HEK293 (cell line): ENCODE results near the gene PSAT1.

Experiments used
- CTCF ChIA-PET: fragments of 350-600 bp; formaldehyde crosslinking; extraction: SDS; loops from one replicate; lab custom pipeline; 2021; ENCODE audit warnings: antibody characterized with exemption; lab: Yijun Ruan, JAX
- POLR2A ChIA-PET: fragments of 300-600 bp; formaldehyde crosslinking; extraction: SDS; loops from one replicate; lab custom pipeline; 2020; ENCODE audit warnings: antibody characterized with exemption, inconsistent platforms; lab: Yijun Ruan, JAX
- H3K27ac ChIP-seq: fragments of 200-500 bp; sonication (Bioruptor generic); 2 replicates; pipeline ENCODE4 v1.5.1; 2014; ENCODE audit warnings: low read depth, low read length, control low read depth, inconsistent platforms; ENCODE audit errors: extremely low read depth
- H3K36me3 ChIP-seq, 2 experiments: fragments of 200-500 bp in 1 of 2; sonication (Bioruptor generic) in 1 of 2; 1 replicate in 1 of 2; 2 replicates in 1 of 2; pipeline ENCODE4 v1.5.1; 2014 to 2017; ENCODE audit warnings: inconsistent platforms in 2 of 2, low read length in 2 of 2; ENCODE audit not compliant: control insufficient read depth in 2 of 2, insufficient read depth in 1 of 2
- H3K4me1 ChIP-seq: fragments of 200-500 bp; sonication (Bioruptor generic); 2 replicates; pipeline ENCODE4 v1.5.1; 2014; ENCODE audit warnings: mild to moderate bottlenecking, low read length, inconsistent platforms; ENCODE audit not compliant: control insufficient read depth, insufficient read depth
- H3K4me3 ChIP-seq: 2 replicates; pipeline ENCODE4 v1.5.1; 2011; ENCODE audit warnings: low read depth, mild to moderate bottlenecking, control low read depth, low read length, moderate library complexity
- H3K9me3 ChIP-seq: fragments of 200-500 bp; sonication (Bioruptor generic); 2 replicates; pipeline ENCODE4 v1.5.1; 2014; ENCODE audit warnings: low read depth, low read length, inconsistent platforms; ENCODE audit not compliant: control insufficient read depth, insufficient read depth
- HOXD13 ChIP-seq: sonication (generic); formaldehyde crosslinking; IDR thresholded peaks from 2 replicates; pipeline ENCODE4 v1.8.0; 2022; ENCODE audit warnings: missing genetic modification reagents, borderline replicate concordance
- OVOL3 ChIP-seq: fragments of 450-650 bp; formaldehyde crosslinking; IDR thresholded peaks from 2 replicates; pipeline ENCODE4 v1.5.1; 2016; ENCODE audit warnings: missing biosample characterization, missing genetic modification characterization
- SALL2 ChIP-seq: fragments of 450-650 bp; formaldehyde crosslinking; IDR thresholded peaks from 2 replicates; pipeline ENCODE4 v1.5.0; 2017; ENCODE audit warnings: missing biosample characterization, mild to moderate bottlenecking, missing genetic modification characterization, borderline replicate concordance
- ZFP37 ChIP-seq: fragments of 450-650 bp; formaldehyde crosslinking; IDR thresholded peaks from 2 replicates; pipeline ENCODE4 v1.5.1; 2016; ENCODE audit warnings: missing biosample characterization, missing genetic modification characterization
- ZNF114 ChIP-seq: fragments of 450-650 bp; formaldehyde crosslinking; IDR thresholded peaks from 2 replicates; pipeline ENCODE4 v1.5.0; 2017; ENCODE audit warnings: missing biosample characterization, missing genetic modification characterization
- ZNF311 ChIP-seq: fragments of 450-650 bp; formaldehyde crosslinking; IDR thresholded peaks from 2 replicates; pipeline ENCODE4 v1.5.1; 2017; ENCODE audit warnings: missing biosample characterization, missing genetic modification characterization, borderline replicate concordance
- ZNF426 ChIP-seq: fragments of 450-650 bp; formaldehyde crosslinking; IDR thresholded peaks from 2 replicates; pipeline ENCODE4 v1.5.1; 2017; ENCODE audit warnings: missing biosample characterization, missing genetic modification characterization, mild to moderate bottlenecking, inconsistent platforms, moderate library complexity
- ZNF626 ChIP-seq: fragments of 450-650 bp; sonication (Bioruptor Pico); formaldehyde crosslinking; IDR thresholded peaks from 2 replicates; pipeline ENCODE4 v1.5.1; 2018; ENCODE audit warnings: missing biosample characterization, missing genetic modification characterization, inconsistent platforms
- ZNF670 ChIP-seq: fragments of 450-650 bp; formaldehyde crosslinking; IDR thresholded peaks from 2 replicates; pipeline ENCODE4 v1.5.1; 2016; ENCODE audit warnings: missing biosample characterization, missing genetic modification characterization, low read depth
- ZNF792 ChIP-seq: fragments of 450-650 bp; formaldehyde crosslinking; IDR thresholded peaks from 2 replicates; pipeline ENCODE4 v1.5.1; 2016; ENCODE audit warnings: missing biosample characterization, missing genetic modification characterization
- TF ChIP-seq, protein P1 (sequence below): fragments of 450-650 bp; formaldehyde crosslinking; IDR thresholded peaks from 2 replicates; pipeline ENCODE4 v1.5.1; 2017; ENCODE audit warnings: missing biosample characterization, mild to moderate bottlenecking, missing genetic modification characterization, moderate library complexity
- TF ChIP-seq, protein P2 (sequence below): fragments of 450-650 bp; formaldehyde crosslinking; conservative IDR thresholded peaks from 2 replicates; pipeline ENCODE4 v1.5.1; 2016; ENCODE audit warnings: low read depth, missing biosample characterization, missing genetic modification characterization
- TF ChIP-seq, protein P3 (sequence below): fragments of 450-650 bp; formaldehyde crosslinking; IDR thresholded peaks from 2 replicates; pipeline ENCODE4 v1.5.1; 2016; ENCODE audit warnings: missing biosample characterization, missing genetic modification characterization
- TF ChIP-seq, protein P4 (sequence below): fragments of 450-650 bp; formaldehyde crosslinking; IDR thresholded peaks from 2 replicates; pipeline ENCODE4 v1.5.1; 2016; ENCODE audit warnings: missing biosample characterization, missing genetic modification characterization
- TF ChIP-seq, protein P5 (sequence below): fragments of 450-650 bp; formaldehyde crosslinking; IDR thresholded peaks from 2 replicates; pipeline ENCODE4 v1.5.1; 2016; ENCODE audit warnings: missing biosample characterization, missing genetic modification characterization, low read depth
- TF ChIP-seq, protein P6 (sequence below): fragments of 450-650 bp; formaldehyde crosslinking; IDR thresholded peaks from 2 replicates; pipeline ENCODE4 v1.5.1; 2016; ENCODE audit warnings: missing biosample characterization, missing genetic modification characterization
- TF ChIP-seq, protein P7 (sequence below): fragments of 450-650 bp; formaldehyde crosslinking; IDR thresholded peaks from 2 replicates; pipeline ENCODE4 v1.5.1; 2017; ENCODE audit warnings: missing biosample characterization, missing genetic modification characterization

The PSAT1 gene

DNA sequence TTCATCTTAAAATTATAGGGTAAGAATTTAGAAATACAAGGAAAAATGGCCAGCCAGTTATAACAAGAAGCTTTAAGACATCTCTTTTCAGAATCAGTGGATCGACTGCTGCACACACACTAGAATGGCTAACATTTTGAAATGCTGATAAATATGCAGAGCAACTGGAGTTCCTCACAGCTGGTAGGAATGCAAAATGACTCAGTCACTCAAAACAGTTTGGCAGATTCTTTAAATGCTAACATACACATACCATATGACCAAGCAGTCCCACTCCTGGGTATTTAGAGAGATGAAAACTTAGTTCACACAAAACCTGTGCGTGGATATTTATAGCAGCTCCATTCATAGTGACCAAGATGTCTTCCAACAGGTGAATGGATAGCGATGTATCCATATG, 23.2 kb upstream of the PSAT1 start (continued):
- TF ChIP-seq, protein P1, sequence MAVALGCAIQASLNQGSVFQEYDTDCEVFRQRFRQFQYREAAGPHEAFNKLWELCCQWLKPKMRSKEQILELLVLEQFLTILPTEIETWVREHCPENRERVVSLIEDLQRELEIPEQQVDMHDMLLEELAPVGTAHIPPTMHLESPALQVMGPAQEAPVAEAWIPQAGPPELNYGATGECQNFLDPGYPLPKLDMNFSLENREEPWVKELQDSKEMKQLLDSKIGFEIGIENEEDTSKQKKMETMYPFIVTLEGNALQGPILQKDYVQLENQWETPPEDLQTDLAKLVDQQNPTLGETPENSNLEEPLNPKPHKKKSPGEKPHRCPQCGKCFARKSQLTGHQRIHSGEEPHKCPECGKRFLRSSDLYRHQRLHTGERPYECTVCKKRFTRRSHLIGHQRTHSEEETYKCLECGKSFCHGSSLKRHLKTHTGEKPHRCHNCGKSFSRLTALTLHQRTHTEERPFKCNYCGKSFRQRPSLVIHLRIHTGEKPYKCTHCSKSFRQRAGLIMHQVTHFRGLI (tag by site-specific recombination) = no peak

DNA sequence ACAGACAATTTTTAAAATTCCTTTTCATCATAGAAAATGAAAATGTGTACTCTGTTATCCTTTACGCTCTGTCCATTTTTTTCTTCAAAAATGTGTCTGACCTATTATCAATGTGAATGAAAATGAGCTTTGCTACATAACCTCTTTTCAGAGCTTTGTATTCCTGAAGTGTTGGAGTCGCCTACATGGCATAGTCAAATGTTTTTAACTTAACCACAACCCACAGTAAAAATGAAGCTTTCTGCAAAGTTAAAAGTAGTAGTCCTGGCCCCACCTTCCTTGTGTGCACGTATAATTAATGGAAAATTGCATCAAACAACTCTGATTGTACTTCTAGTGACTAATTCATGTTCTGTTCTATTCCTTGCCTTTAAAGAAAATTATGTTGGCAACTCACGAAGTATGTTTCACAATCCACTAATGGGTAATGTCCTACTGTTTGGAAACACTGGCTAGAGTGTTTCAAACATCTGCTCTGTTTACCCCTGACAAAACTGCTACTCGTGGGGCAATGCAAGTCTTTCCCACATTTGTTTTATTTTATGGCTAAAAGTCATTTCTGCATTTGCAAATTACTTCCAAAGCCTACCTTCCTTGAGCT, 18.6 kb upstream of the PSAT1 start:
- H3K4me1 ChIP-seq = peaks cover 9% of the 10 kb centered on the region; the same call in 1 of the 2 replicates
- H3K36me3 ChIP-seq = peaks cover 0 to 5% of the 10 kb centered on the region in 2 experiments; a peak in 2 of 3 replicates
- H3K4me3 ChIP-seq = no peak overlapping the region
- POLR2A ChIA-PET = interaction anchor here (4.5 kb wide), 1 partner anchor 19 kb away, joined by 32 read pairs; the partner anchor contains the start of gene PSAT1
- H3K27ac ChIP-seq = no peak overlapping the region
- CTCF ChIA-PET = interaction anchor here (0.6 to 0.7 kb wide), 2 partner anchors 88 to 92 kb away, joined by 3 read pairs; no protein-coding TSS in a partner anchor
- TF ChIP-seq, protein P2, sequence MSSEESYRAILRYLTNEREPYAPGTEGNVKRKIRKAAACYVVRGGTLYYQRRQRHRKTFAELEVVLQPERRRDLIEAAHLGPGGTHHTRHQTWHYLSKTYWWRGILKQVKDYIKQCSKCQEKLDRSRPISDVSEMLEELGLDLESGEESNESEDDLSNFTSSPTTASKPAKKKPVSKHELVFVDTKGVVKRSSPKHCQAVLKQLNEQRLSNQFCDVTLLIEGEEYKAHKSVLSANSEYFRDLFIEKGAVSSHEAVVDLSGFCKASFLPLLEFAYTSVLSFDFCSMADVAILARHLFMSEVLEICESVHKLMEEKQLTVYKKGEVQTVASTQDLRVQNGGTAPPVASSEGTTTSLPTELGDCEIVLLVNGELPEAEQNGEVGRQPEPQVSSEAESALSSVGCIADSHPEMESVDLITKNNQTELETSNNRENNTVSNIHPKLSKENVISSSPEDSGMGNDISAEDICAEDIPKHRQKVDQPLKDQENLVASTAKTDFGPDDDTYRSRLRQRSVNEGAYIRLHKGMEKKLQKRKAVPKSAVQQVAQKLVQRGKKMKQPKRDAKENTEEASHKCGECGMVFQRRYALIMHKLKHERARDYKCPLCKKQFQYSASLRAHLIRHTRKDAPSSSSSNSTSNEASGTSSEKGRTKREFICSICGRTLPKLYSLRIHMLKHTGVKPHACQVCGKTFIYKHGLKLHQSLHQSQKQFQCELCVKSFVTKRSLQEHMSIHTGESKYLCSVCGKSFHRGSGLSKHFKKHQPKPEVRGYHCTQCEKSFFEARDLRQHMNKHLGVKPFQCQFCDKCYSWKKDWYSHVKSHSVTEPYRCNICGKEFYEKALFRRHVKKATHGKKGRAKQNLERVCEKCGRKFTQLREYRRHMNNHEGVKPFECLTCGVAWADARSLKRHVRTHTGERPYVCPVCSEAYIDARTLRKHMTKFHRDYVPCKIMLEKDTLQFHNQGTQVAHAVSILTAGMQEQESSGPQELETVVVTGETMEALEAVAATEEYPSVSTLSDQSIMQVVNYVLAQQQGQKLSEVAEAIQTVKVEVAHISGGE = no peak
- TF ChIP-seq, protein P3, sequence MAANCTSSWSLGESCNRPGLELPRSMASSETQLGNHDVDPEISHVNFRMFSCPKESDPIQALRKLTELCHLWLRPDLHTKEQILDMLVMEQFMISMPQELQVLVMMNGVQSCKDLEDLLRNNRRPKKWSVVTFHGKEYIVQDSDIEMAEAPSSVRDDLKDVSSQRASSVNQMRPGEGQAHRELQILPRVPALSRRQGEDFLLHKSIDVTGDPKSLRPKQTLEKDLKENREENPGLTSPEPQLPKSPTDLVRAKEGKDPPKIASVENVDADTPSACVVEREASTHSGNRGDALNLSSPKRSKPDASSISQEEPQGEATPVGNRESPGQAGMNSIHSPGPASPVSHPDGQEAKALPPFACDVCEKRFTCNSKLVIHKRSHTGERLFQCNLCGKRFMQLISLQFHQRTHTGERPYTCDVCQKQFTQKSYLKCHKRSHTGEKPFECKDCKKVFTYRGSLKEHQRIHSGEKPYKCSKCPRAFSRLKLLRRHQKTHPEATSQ (tag by site-specific recombination) = no peak
- no peak for TF ChIP-seq ZFP37 (tag by site-specific recombination)
- TF ChIP-seq, protein P4, sequence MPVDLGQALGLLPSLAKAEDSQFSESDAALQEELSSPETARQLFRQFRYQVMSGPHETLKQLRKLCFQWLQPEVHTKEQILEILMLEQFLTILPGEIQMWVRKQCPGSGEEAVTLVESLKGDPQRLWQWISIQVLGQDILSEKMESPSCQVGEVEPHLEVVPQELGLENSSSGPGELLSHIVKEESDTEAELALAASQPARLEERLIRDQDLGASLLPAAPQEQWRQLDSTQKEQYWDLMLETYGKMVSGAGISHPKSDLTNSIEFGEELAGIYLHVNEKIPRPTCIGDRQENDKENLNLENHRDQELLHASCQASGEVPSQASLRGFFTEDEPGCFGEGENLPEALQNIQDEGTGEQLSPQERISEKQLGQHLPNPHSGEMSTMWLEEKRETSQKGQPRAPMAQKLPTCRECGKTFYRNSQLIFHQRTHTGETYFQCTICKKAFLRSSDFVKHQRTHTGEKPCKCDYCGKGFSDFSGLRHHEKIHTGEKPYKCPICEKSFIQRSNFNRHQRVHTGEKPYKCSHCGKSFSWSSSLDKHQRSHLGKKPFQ (tag by site-specific recombination) = no peak
- TF ChIP-seq ZNF426 (tag by site-specific recombination) = no peak
- no peaks in the 10 kb centered on the region for H3K9me3 ChIP-seq

DNA sequence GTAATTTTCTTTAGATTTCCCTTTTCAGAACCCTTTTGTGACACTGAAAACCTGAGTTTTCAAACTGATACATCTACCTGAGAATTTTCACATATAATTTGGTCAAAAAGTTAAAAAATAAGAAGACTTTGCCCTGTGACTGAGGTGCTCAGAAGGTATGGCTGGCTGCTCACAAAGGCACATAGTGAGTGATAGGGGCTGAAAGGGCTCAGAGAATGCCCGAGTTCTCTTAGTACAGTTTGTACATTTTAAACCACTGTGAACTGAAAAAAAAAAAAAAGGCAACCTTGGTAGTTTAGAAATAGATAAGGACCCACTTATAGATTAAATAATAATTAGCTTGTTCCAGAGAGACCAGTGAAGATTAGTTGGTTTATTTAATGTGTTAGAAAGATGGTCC, 18.1 kb upstream of the PSAT1 start:
- POLR2A ChIA-PET = interaction anchor here (4.5 kb wide), 1 partner anchor 18 kb away, joined by 32 read pairs; the partner anchor contains the start of gene PSAT1
- Histone ChIP-seq H3K36me3 (peaks cover 0 to 4% of the 10 kb centered on the region in 2 experiments; a peak in 2 of 3 replicates), H3K9me3 (no peaks in the 10 kb centered on the region), H3K4me1 (peaks cover 9% of the 10 kb centered on the region; the same call in 1 of the 2 replicates), H3K27ac (no peak overlapping the region), H3K4me3 (no peak overlapping the region)
- CTCF ChIA-PET = interaction anchor here (0.6 kb wide), 2 partner anchors 39 to 40 kb away, joined by 3 read pairs; no protein-coding TSS in a partner anchor
- TF ChIP-seq ZNF114 (tag by site-specific recombination) = no peak
- TF ChIP-seq, protein P5, sequence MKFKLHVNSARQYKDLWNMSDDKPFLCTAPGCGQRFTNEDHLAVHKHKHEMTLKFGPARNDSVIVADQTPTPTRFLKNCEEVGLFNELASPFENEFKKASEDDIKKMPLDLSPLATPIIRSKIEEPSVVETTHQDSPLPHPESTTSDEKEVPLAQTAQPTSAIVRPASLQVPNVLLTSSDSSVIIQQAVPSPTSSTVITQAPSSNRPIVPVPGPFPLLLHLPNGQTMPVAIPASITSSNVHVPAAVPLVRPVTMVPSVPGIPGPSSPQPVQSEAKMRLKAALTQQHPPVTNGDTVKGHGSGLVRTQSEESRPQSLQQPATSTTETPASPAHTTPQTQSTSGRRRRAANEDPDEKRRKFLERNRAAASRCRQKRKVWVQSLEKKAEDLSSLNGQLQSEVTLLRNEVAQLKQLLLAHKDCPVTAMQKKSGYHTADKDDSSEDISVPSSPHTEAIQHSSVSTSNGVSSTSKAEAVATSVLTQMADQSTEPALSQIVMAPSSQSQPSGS (tag by site-specific recombination) = no peak
- TF ChIP-seq ZNF670 (tag by site-specific recombination) = no peak
- TF ChIP-seq ZNF792 = no peak
- TF ChIP-seq ZNF626 = no peak
- TF ChIP-seq HOXD13 (CRISPR knock-in tag) = no peak
- TF ChIP-seq OVOL3 (tag by site-specific recombination) = no peak
- TF ChIP-seq, protein P6, sequence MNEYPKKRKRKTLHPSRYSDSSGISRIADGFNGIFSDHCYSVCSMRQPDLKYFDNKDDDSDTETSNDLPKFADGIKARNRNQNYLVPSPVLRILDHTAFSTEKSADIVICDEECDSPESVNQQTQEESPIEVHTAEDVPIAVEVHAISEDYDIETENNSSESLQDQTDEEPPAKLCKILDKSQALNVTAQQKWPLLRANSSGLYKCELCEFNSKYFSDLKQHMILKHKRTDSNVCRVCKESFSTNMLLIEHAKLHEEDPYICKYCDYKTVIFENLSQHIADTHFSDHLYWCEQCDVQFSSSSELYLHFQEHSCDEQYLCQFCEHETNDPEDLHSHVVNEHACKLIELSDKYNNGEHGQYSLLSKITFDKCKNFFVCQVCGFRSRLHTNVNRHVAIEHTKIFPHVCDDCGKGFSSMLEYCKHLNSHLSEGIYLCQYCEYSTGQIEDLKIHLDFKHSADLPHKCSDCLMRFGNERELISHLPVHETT (tag by site-specific recombination) = no peak
- TF ChIP-seq, protein P7, sequence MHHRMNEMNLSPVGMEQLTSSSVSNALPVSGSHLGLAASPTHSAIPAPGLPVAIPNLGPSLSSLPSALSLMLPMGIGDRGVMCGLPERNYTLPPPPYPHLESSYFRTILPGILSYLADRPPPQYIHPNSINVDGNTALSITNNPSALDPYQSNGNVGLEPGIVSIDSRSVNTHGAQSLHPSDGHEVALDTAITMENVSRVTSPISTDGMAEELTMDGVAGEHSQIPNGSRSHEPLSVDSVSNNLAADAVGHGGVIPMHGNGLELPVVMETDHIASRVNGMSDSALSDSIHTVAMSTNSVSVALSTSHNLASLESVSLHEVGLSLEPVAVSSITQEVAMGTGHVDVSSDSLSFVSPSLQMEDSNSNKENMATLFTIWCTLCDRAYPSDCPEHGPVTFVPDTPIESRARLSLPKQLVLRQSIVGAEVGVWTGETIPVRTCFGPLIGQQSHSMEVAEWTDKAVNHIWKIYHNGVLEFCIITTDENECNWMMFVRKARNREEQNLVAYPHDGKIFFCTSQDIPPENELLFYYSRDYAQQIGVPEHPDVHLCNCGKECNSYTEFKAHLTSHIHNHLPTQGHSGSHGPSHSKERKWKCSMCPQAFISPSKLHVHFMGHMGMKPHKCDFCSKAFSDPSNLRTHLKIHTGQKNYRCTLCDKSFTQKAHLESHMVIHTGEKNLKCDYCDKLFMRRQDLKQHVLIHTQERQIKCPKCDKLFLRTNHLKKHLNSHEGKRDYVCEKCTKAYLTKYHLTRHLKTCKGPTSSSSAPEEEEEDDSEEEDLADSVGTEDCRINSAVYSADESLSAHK (tag by site-specific recombination) = no peak
- no peak for TF ChIP-seq SALL2 (tag by site-specific recombination)
- no peak for TF ChIP-seq ZNF311 (tag by site-specific recombination)
